Forelimb muscle (tissue), 1 donor: Measurements from ENCODE around the gene DAZAP1. TPM values are rescaled to one million over a fixed set of nuclear protein-coding genes. Genes with fewer than 3 reads are reported as not detected.
"Not testable (repeated sequence)": the region's sequence is repeated elsewhere in the genome, so short reads cannot be mapped to it uniquely, and the experiment has no call there.

Source experiments
- DNase-seq: peaks from one replicate; pipeline ENCODE4 v3.0.0-alpha.2; 2013; ENCODE audit warnings: low read depth
- polyA plus RNA-seq: library from polyadenylated mRNA; unstranded; fragments of 120-200 nt; gene quantifications from one replicate; pipeline ENCODE4 v1.2.1, GENCODE V29; 2013; ENCODE audit not compliant: insufficient read length

The DAZAP1 gene
- polyA plus RNA-seq, 1 donor: 66.9 TPM

- DNase-seq: not testable (repeated sequence)
These were observed 32.4 kb downstream of the DAZAP1 start for GRCh38 chr19:1439525-1440417.

- no peak for DNase-seq
These were observed 33.0 kb downstream of the DAZAP1 start for GRCh38 chr19:1440418-1440801.

- DNase-seq: no peak
These were observed 33.6 kb downstream of the DAZAP1 start for GRCh38 chr19:1441022-1441426.

GRCh38 chr19:1441677-1442438 is 34.5 kb downstream of the DAZAP1 start:
- DNase-seq: no peak

- DNase-seq: no peak
These were observed 38.0 kb downstream of the DAZAP1 start for GRCh38 chr19:1445185-1445931.

- no peak for DNase-seq
These were observed 38.7 kb downstream of the DAZAP1 start for GRCh38 chr19:1445932-1446712.

GRCh38 chr19:1446713-1447481 is 39.5 kb downstream of the DAZAP1 start:
- no peak for DNase-seq

- DNase-seq: no peak
These were observed 40.1 kb downstream of the DAZAP1 start for GRCh38 chr19:1447504-1447903.

GRCh38 chr19:1447944-1448343 is 40.6 kb downstream of the DAZAP1 start:
- DNase-seq: no peak

- DNase-seq: no peak
These were observed 42.4 kb downstream of the DAZAP1 start, which contains the start of gene APC2 for GRCh38 chr19:1449467-1450442. Gene APC2 (plus strand): TSS chr19:1450121. CDS start chr19:1453002, 2,881 bp downstream.

GRCh38 chr19:1450735-1451731 is 43.6 kb downstream of the DAZAP1 start:
- no peak for DNase-seq

- no peak for DNase-seq
These were observed 44.8 kb downstream of the DAZAP1 start for GRCh38 chr19:1451916-1452801.

- DNase-seq: no peak
These were observed 45.6 kb downstream of the DAZAP1 start for GRCh38 chr19:1452802-1453524.

- no peak for DNase-seq
These were observed 46.4 kb downstream of the DAZAP1 start for GRCh38 chr19:1453525-1454364.

- no peak for DNase-seq
These were observed 47.6 kb downstream of the DAZAP1 start for GRCh38 chr19:1455002-1455335.
